ENCODE data around the gene EBI3.

DNA sequence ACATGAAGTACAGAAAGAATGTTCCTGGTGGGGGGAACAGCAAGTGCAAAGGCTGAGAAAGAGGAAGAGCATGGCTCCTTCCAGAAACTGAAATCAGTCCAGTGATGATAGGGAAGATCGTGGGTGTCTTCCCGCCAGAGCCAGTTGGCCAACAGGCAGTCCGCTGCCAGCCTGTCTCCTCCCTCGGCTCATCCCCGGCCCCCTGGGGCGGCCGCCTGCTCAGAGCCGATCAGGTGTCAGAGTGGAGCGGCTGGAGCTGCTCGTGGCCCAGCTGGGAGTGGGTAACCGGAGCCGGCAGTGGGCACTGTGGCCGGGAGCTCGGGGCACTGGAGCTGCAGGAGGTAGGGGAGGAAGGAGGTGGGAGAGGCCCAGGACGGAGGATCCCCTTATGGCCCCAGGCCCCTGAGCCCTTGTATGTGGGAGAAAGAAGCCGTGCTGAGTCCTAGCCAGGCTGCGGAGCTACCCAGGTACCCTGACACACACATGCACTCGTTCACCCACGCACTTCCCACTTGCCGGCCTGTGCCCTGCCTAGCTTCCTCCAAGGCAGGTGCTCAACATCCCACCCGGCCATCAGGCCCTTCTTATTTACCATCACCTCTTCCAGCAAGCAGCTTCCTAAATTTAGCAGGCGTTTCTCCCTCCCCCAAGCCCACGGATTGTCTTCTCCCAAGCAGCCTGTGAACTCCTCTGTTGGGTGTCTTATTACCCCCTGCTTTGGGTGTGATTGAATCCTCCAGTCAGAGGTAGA lies 45.2 kb upstream of the EBI3 start:
- TF ChIP-seq, protein P1, sequence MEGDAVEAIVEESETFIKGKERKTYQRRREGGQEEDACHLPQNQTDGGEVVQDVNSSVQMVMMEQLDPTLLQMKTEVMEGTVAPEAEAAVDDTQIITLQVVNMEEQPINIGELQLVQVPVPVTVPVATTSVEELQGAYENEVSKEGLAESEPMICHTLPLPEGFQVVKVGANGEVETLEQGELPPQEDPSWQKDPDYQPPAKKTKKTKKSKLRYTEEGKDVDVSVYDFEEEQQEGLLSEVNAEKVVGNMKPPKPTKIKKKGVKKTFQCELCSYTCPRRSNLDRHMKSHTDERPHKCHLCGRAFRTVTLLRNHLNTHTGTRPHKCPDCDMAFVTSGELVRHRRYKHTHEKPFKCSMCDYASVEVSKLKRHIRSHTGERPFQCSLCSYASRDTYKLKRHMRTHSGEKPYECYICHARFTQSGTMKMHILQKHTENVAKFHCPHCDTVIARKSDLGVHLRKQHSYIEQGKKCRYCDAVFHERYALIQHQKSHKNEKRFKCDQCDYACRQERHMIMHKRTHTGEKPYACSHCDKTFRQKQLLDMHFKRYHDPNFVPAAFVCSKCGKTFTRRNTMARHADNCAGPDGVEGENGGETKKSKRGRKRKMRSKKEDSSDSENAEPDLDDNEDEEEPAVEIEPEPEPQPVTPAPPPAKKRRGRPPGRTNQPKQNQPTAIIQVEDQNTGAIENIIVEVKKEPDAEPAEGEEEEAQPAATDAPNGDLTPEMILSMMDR (IDR thresholded peaks at IDR 0.05): no peak
- TF ChIP-seq POLR2A (IDR thresholded peaks at IDR 0.05): no peak

Measured in heart left ventricle (tissue), 13 donors.